ENCODE data around the gene DYNC2I2. TPM values are rescaled to one million over a fixed set of nuclear protein-coding genes. Genes with fewer than 3 reads are reported as not detected.

Gene DYNC2I2
- polyA plus RNA-seq, 1 donor from 2014 or later, result 82.5 TPM

- no peak for TF ChIP-seq CTCF (IDR thresholded peaks at IDR 0.05; ENCODE audit: poor library complexity, severe bottlenecking)
- no peak for TF ChIP-seq REST (IDR thresholded peaks at IDR 0.05; ENCODE audit: borderline replicate concordance)
- no peak for TF ChIP-seq SMC3 (conservative IDR thresholded peaks at IDR 0.05; ENCODE audit: poor library complexity)
- TF ChIP-seq POLR2AphosphoS5 (IDR thresholded peaks at IDR 0.05), result no peak
- TF ChIP-seq RAD21 (conservative IDR thresholded peaks at IDR 0.05), result no peak
- TF ChIP-seq TAF1 (IDR thresholded peaks at IDR 0.05; ENCODE audit: low read depth), result no peak
- no peak for TF ChIP-seq MXI1 (conservative IDR thresholded peaks at IDR 0.05; ENCODE audit: poor library complexity, severe bottlenecking)
- no peak for TF ChIP-seq EP300 (conservative IDR thresholded peaks at IDR 0.05; ENCODE audit: poor library complexity, severe bottlenecking)
- no peak for TF ChIP-seq EZH2 (IDR thresholded peaks at IDR 0.05; ENCODE audit: borderline replicate concordance, insufficient read depth, low read length, poor library complexity, severe bottlenecking)
Observed at GRCh38 chr9:128619779-128620178, 36.9 kb downstream of the DYNC2I2 start.

GRCh38 chr9:128619127-128619526 lies 37.5 kb downstream of the DYNC2I2 start:
- no peak overlapping the region for H3K4me2 ChIP-seq (ENCODE audit: low read length)
- no peaks in the 10 kb centered on the region for H3K9me3 ChIP-seq (ENCODE audit: low read length)
- H3K27me3 ChIP-seq (ENCODE audit: insufficient read depth, low read depth, low read length), result no peaks in the 10 kb centered on the region
- no peak overlapping the region for H3K9ac ChIP-seq (ENCODE audit: low read length)
- no peak overlapping the region for H3K4me3 ChIP-seq (ENCODE audit: low read length)
- peaks cover 15% of the 10 kb centered on the region for H3K36me3 ChIP-seq (ENCODE audit: insufficient read depth, low read length)
- H3K9me2 ChIP-seq (ENCODE audit: insufficient read depth, low read length), result no peaks in the 10 kb centered on the region
- H4K20me1 ChIP-seq (ENCODE audit: insufficient read depth), result no peaks in the 10 kb centered on the region
- H3K79me2 ChIP-seq (replicated peaks; ENCODE audit: insufficient read depth, low read length), result no peaks in the 10 kb centered on the region
- no peak for TF ChIP-seq MXI1 (conservative IDR thresholded peaks at IDR 0.05; ENCODE audit: poor library complexity, severe bottlenecking)
- no peak for TF ChIP-seq RAD21 (conservative IDR thresholded peaks at IDR 0.05)
- no peak for TF ChIP-seq CTCF (IDR thresholded peaks at IDR 0.05; ENCODE audit: poor library complexity, severe bottlenecking)
- no peak for TF ChIP-seq POLR2AphosphoS5 (IDR thresholded peaks at IDR 0.05)
- TF ChIP-seq REST (IDR thresholded peaks at IDR 0.05; ENCODE audit: borderline replicate concordance), result no peak
- no peak for TF ChIP-seq SMC3 (conservative IDR thresholded peaks at IDR 0.05; ENCODE audit: poor library complexity)
- no peak for TF ChIP-seq TAF1 (IDR thresholded peaks at IDR 0.05; ENCODE audit: low read depth)
- no peak for TF ChIP-seq EZH2 (IDR thresholded peaks at IDR 0.05; ENCODE audit: borderline replicate concordance, insufficient read depth, low read length, poor library complexity, severe bottlenecking)
- no peak for TF ChIP-seq EP300 (conservative IDR thresholded peaks at IDR 0.05; ENCODE audit: poor library complexity, severe bottlenecking)
- no peaks in the 10 kb centered on the region for H3F3A ChIP-seq (ENCODE audit: insufficient read depth, low read length, poor library complexity, severe bottlenecking)
- no peak overlapping the region for H3K27ac ChIP-seq (ENCODE audit: low read length)
- no peak overlapping the region for H2AFZ ChIP-seq (ENCODE audit: low read depth, low read length)

More at GRCh38 chr9:128619779-128620178, 36.9 kb downstream of the DYNC2I2 start:
- H3K9ac ChIP-seq (ENCODE audit: low read length), result no peak overlapping the region
- no peak overlapping the region for H3K4me3 ChIP-seq (ENCODE audit: low read length)
- H3K36me3 ChIP-seq (ENCODE audit: insufficient read depth, low read length), result peaks cover 14% of the 10 kb centered on the region
- no peaks in the 10 kb centered on the region for H3K9me3 ChIP-seq (ENCODE audit: low read length)
- H3K4me2 ChIP-seq (ENCODE audit: low read length), result no peak overlapping the region
- no peaks in the 10 kb centered on the region for H3K27me3 ChIP-seq (ENCODE audit: insufficient read depth, low read depth, low read length)
- H3K79me2 ChIP-seq (replicated peaks; ENCODE audit: insufficient read depth, low read length), result no peaks in the 10 kb centered on the region
- no peak overlapping the region for H2AFZ ChIP-seq (ENCODE audit: low read depth, low read length)
- no peaks in the 10 kb centered on the region for H3K9me2 ChIP-seq (ENCODE audit: insufficient read depth, low read length)
- H4K20me1 ChIP-seq (ENCODE audit: insufficient read depth), result no peaks in the 10 kb centered on the region
- H3K27ac ChIP-seq (ENCODE audit: low read length), result no peak overlapping the region
- no peaks in the 10 kb centered on the region for H3F3A ChIP-seq (ENCODE audit: insufficient read depth, low read length, poor library complexity, severe bottlenecking)
